HCT116 (cell line): ENCODE data around the gene SUGT1. TPM values are rescaled to one million over a fixed set of nuclear protein-coding genes. Genes with fewer than 3 reads are reported as not detected.

Experiments
- ATAC-seq: fragments of 200-7000 bp; cut with Tn5 transposase; 2 replicates; pipeline ENCODE4 v1.9.1; 2020; ENCODE audit warnings: mild to moderate bottlenecking, moderate library complexity
- BruUV-seq: library from RNA; stranded (reverse); fragments of 400-500 nt; replicated peaks from 2 replicates; lab custom pipeline; 2021; lab: Mats Ljungman, UMichigan
- CTCF ChIA-PET: fragments of 300-600 bp; sonication (Branson Sonifier 250); formaldehyde crosslinking; loops from one replicate; lab custom pipeline; 2021; ENCODE audit warnings: antibody characterized with exemption; lab: Charles Lee
- POLR2A ChIA-PET: fragments of 300-600, 350-600 bp; sonication (Branson Sonifier 250); formaldehyde crosslinking; loops from one replicate; lab custom pipeline; 2021; ENCODE audit warnings: antibody characterized with exemption; lab: Charles Lee
- RAD21 ChIA-PET, 2 experiments: fragments of 300-600 bp; sonication (Branson Sonifier 250); formaldehyde crosslinking; loops; one replicate each; lab custom pipeline; 2023; ENCODE audit warnings: low total read pairs in 2 of 2; ENCODE audit not compliant: uncharacterized antibody in 2 of 2, unreplicated experiment in 2 of 2, low non-redundant PET in 1 of 2; lab: Charles Lee
- DNase-seq: peaks from one replicate; pipeline ENCODE4 v3.0.0-alpha.2; 2010; ENCODE audit warnings: low read depth, low spot score
- H2AFZ ChIP-seq: fragments of 200-600 bp; shearing (Covaris generic), sonication (generic); 2 replicates; pipeline ENCODE4 v1.6.1; 2017; ENCODE audit warnings: low read depth, mixed run types, mixed read lengths, antibody characterized with exemption, low read length; ENCODE audit not compliant: poor library complexity, severe bottlenecking
- H3K27ac ChIP-seq: 2 replicates; pipeline ENCODE4 v1.5.1; 2012; ENCODE audit warnings: low read depth, low read length
- H3K27me3 ChIP-seq: fragments of 200-600 bp; sonication (generic); 2 replicates; pipeline ENCODE4 v1.6.1; 2016; ENCODE audit warnings: mixed run types, low read length, mixed read lengths; ENCODE audit not compliant: insufficient read depth
- H3K36me3 ChIP-seq, 2 experiments: fragments of 200-500 bp in 1 of 2; fragments of 200-600 bp in 1 of 2; sonication (Bioruptor generic) in 1 of 2; sonication (generic) in 1 of 2; 2 replicates each; pipeline versions ENCODE4 v1.5.1 to v1.6.1; 2014 to 2016; ENCODE audit warnings: low read length in 2 of 2, inconsistent platforms in 1 of 2, mixed read lengths in 1 of 2, mixed run types in 1 of 2; ENCODE audit not compliant: insufficient read depth in 2 of 2, control insufficient read depth in 1 of 2
- H3K4me1 ChIP-seq, 2 experiments: fragments of 200-600 bp in 1 of 2; sonication (generic) in 1 of 2; 2 replicates each; pipeline versions ENCODE4 v1.5.1 to v1.6.1; 2012 to 2017; ENCODE audit warnings: low read length in 2 of 2, inconsistent platforms in 1 of 2, mild to moderate bottlenecking in 1 of 2, mixed read lengths in 1 of 2, mixed run types in 1 of 2, moderate library complexity in 1 of 2; ENCODE audit not compliant: insufficient read depth in 2 of 2, control insufficient read depth in 1 of 2
- H3K4me2 ChIP-seq: fragments of 200-600 bp; sonication (generic); 2 replicates; pipeline ENCODE4 v1.6.1; 2017; ENCODE audit warnings: mixed run types, low read length, mixed read lengths
- H3K4me3 ChIP-seq, 2 experiments: fragments of 200-600 bp in 1 of 2; sonication (generic) in 1 of 2; replicated peaks in 1 of 2; 2 replicates each; pipeline ENCODE4 v1.5.1; 2011 to 2016; ENCODE audit warnings: low read length in 2 of 2, control low read depth in 1 of 2, low read depth in 1 of 2, mild to moderate bottlenecking in 1 of 2, mixed read lengths in 1 of 2, mixed run types in 1 of 2
- H3K79me2 ChIP-seq: fragments of 200-600 bp; sonication (generic); 2 replicates; pipeline ENCODE4 v1.6.1; 2017; ENCODE audit warnings: mild to moderate bottlenecking, mixed run types, low read length, moderate library complexity, mixed read lengths; ENCODE audit not compliant: insufficient read depth
- H3K9ac ChIP-seq: fragments of 200-600 bp; sonication (generic); 2 replicates; pipeline ENCODE4 v1.6.1; 2016; ENCODE audit warnings: low read length, mixed read lengths
- H3K9me2 ChIP-seq: fragments of 200-600 bp; sonication (generic), shearing (Covaris generic); 2 replicates; pipeline ENCODE4 v1.6.1; 2017; ENCODE audit warnings: mixed run types, mild to moderate bottlenecking, moderate library complexity; ENCODE audit not compliant: insufficient read depth
- H3K9me3 ChIP-seq, 2 experiments: fragments of 200-500 bp in 1 of 2; fragments of 200-600 bp in 1 of 2; sonication (Bioruptor generic) in 1 of 2; sonication (generic) in 1 of 2; 2 replicates each; pipeline ENCODE4 v1.6.1; 2014 to 2017; ENCODE audit warnings: low read length in 2 of 2, mixed read lengths in 2 of 2, inconsistent platforms in 1 of 2, low read depth in 1 of 2, mild to moderate bottlenecking in 1 of 2, mixed run types in 1 of 2, moderate library complexity in 1 of 2; ENCODE audit not compliant: control insufficient read depth in 1 of 2, insufficient read depth in 1 of 2
- H4K20me1 ChIP-seq: fragments of 200-600 bp; sonication (generic), shearing (Covaris generic); 2 replicates; pipeline ENCODE4 v1.6.1; 2017; ENCODE audit warnings: mixed run types, mild to moderate bottlenecking, moderate library complexity; ENCODE audit not compliant: insufficient read depth
- EZH2 ChIP-seq: fragments of 200-600 bp; sonication (generic); IDR thresholded peaks from 2 replicates; pipeline ENCODE4 v1.6.1; 2017; ENCODE audit warnings: antibody characterized with exemption, mixed run types
- EZH2phosphoT487 ChIP-seq: fragments of 200-600 bp; IDR thresholded peaks from 2 replicates; pipeline ENCODE4 v1.6.1; 2018; ENCODE audit warnings: antibody characterized with exemption, borderline replicate concordance
- JUND ChIP-seq: IDR thresholded peaks from 2 replicates; pipeline ENCODE4 v1.6.1; 2012
- POLR2AphosphoS5 ChIP-seq: IDR thresholded peaks from 2 replicates; pipeline ENCODE4 v1.6.1; 2011; ENCODE audit warnings: mild to moderate bottlenecking, low read depth, low read length, moderate library complexity
- RAD21 ChIP-seq: IDR thresholded peaks from 2 replicates; pipeline ENCODE4 v1.6.1; 2012; ENCODE audit warnings: low read depth, mild to moderate bottlenecking
- SRF ChIP-seq: IDR thresholded peaks from 2 replicates; pipeline ENCODE4 v1.6.1; 2012; ENCODE audit warnings: low read depth
- TCF7L2 ChIP-seq: IDR thresholded peaks from 2 replicates; pipeline ENCODE4 v1.7.0; 2011; ENCODE audit warnings: borderline replicate concordance, inconsistent platforms; ENCODE audit not compliant: insufficient read depth, insufficient read length; ENCODE audit errors: extremely low read depth
- YY1 ChIP-seq: IDR thresholded peaks from 2 replicates; pipeline ENCODE4 v1.6.1; 2011; ENCODE audit warnings: low read length, low read depth, moderate library complexity, mild to moderate bottlenecking; ENCODE audit not compliant: insufficient replicate concordance; ENCODE audit errors: extremely low read depth
- ZBTB33 ChIP-seq: IDR thresholded peaks from 2 replicates; pipeline ENCODE4 v1.6.1; 2011; ENCODE audit warnings: mild to moderate bottlenecking, low read length, moderate library complexity; ENCODE audit not compliant: insufficient replicate concordance; ENCODE audit errors: extremely low read depth
- ZFX ChIP-seq: fragments of 450-650 bp; IDR thresholded peaks from 2 replicates; pipeline ENCODE4 v1.6.1; 2017
- ZNF274 ChIP-seq: fragments of 200-500 bp; sonication (Bioruptor generic); IDR thresholded peaks from 2 replicates; pipeline ENCODE4 v1.6.1; 2014; ENCODE audit warnings: mild to moderate bottlenecking, low read depth, low read length, inconsistent platforms
- intact Hi-C: fragments of 100-400 bp; cut with micrococcal nuclease; formaldehyde crosslinking; loops from 2 replicates; pipeline ENCODE4 v1.10.0; 2022
- total RNA-seq: library from RNA; stranded (reverse); gene quantifications from one replicate; pipeline ENCODE4 v1.2.1, GENCODE V29; 2021; ENCODE audit not compliant: unreplicated experiment
- TF ChIP-seq, protein P1 (sequence below): IDR thresholded peaks from 2 replicates; pipeline ENCODE4 v1.6.1; 2012

SUGT1 gene
- total RNA-seq, 1 experiment from 2014 or later, result 75.6 TPM

DNA sequence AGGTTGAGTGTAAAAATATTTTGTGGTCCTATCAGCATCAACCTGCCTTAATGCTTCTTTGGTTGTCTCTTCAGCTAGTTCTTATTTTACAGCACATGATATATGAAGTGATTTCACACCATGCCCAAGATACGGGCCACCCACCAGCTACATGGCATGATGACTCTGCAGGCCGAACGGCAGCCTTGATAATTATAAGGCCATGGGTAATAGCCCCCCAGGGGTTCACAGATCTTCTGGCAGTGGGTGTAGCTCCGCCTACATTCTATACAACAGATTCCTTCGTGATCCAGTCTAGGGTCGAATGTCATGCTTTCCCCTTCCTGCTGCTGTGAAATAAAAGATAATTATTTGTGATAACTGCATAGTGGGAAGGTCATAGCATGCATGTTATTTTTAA lies 50.8 kb downstream of the SUGT1 start:
- no TSS peak for BruUV-seq
- POLR2A ChIA-PET, result no interaction called here
- DNase-seq (no peak), ATAC-seq (no peak)
- Histone ChIP-seq H3K27ac (no peak overlapping the region), H3K9ac (no peak overlapping the region), H3K4me1 (no peaks in the 10 kb centered on the region), H3K4me2 (no peak overlapping the region), H2AFZ (no peak overlapping the region), H3K79me2 (no peaks in the 10 kb centered on the region), H3K4me3 (no peak overlapping the region), H3K36me3 (no peaks in the 10 kb centered on the region), H4K20me1 (no peaks in the 10 kb centered on the region), H3K9me2 (no peaks in the 10 kb centered on the region), H3K27me3 (no peaks in the 10 kb centered on the region)
- RAD21 ChIA-PET, result no interaction called here
- intact Hi-C loops, result no loop called here
- TF ChIP-seq POLR2AphosphoS5, result no peak
- no peak for TF ChIP-seq ZNF274
- no peak for TF ChIP-seq JUND
- no peak for TF ChIP-seq EZH2
- TF ChIP-seq ZBTB33, result no peak
- no peak for TF ChIP-seq TCF7L2
- TF ChIP-seq EZH2phosphoT487, result no peak
- no peak for TF ChIP-seq ZFX
- no peak for TF ChIP-seq RAD21
- no peak for TF ChIP-seq SRF
- TF ChIP-seq, protein P1, sequence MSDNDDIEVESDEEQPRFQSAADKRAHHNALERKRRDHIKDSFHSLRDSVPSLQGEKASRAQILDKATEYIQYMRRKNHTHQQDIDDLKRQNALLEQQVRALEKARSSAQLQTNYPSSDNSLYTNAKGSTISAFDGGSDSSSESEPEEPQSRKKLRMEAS, result no peak
- TF ChIP-seq YY1, result no peak
- TF ChIP-seq, all 23 proteins: peak for 0
- H3K9me3 ChIP-seq, result no peaks in the 10 kb centered on the region
- CTCF ChIA-PET, result no interaction called here
